PC-9 (cell line): ENCODE results near the gene BEND6. TPM values are rescaled to one million over a fixed set of nuclear protein-coding genes. Genes with fewer than 3 reads are reported as not detected.

Experiments used
- BruUV-seq: library from RNA; stranded (reverse); fragments of 400-500 nt; replicated peaks from 2 replicates; lab custom pipeline; 2021; lab: Mats Ljungman, UMichigan
- CTCF ChIA-PET: fragments of 300-600 bp; sonication (Branson Sonifier 250); formaldehyde crosslinking; loops from one replicate; lab custom pipeline; 2022; ENCODE audit warnings: antibody characterized with exemption; lab: Charles Lee
- POLR2A ChIA-PET: fragments of 300-600 bp; sonication (Branson Sonifier 250); formaldehyde crosslinking; loops from one replicate; lab custom pipeline; 2022; ENCODE audit warnings: antibody characterized with exemption; ENCODE audit not compliant: unreplicated experiment; lab: Charles Lee
- DNase-seq, 2 experiments: peaks; one replicate each; pipeline versions ENCODE4 v3.0.0 to v3.0.0-alpha.2; 2015 to 2022; ENCODE audit warnings: mixed read lengths in 1 of 2
- H2AFZ ChIP-seq: fragments of 200-600 bp; sonication (generic); 2 replicates; pipeline ENCODE4 v1.8.1; 2017; ENCODE audit warnings: antibody characterized with exemption
- H3F3A ChIP-seq: fragments of 200-600 bp; sonication (generic); 2 replicates; pipeline ENCODE4 v1.8.1; 2017; ENCODE audit warnings: antibody characterized with exemption, mild to moderate bottlenecking, low read depth; ENCODE audit not compliant: insufficient read depth
- H3K27ac ChIP-seq: fragments of 200-600 bp; sonication (generic); 2 replicates; pipeline ENCODE4 v1.6.1; 2016; ENCODE audit warnings: mixed run types
- H3K27me3 ChIP-seq: fragments of 200-600 bp; sonication (generic); 2 replicates; pipeline ENCODE4 v1.6.1; 2016; ENCODE audit warnings: low read depth, mixed run types; ENCODE audit not compliant: insufficient read depth
- H3K36me3 ChIP-seq: fragments of 200-600 bp; sonication (generic); 2 replicates; pipeline ENCODE4 v1.6.1; 2016; ENCODE audit warnings: low read depth, mixed run types
- H3K4me1 ChIP-seq: fragments of 200-600 bp; sonication (generic); replicated peaks from 2 replicates; pipeline ENCODE4 v1.6.1; 2016; ENCODE audit warnings: mixed run types; ENCODE audit not compliant: insufficient read depth
- H3K4me2 ChIP-seq: fragments of 200-600 bp; sonication (generic); 2 replicates; pipeline ENCODE4 v1.6.1; 2017; ENCODE audit warnings: mixed run types
- H3K4me3 ChIP-seq: fragments of 200-600 bp; sonication (generic); 2 replicates; pipeline ENCODE4 v1.6.1; 2016; ENCODE audit warnings: mixed run types
- H3K79me2 ChIP-seq: fragments of 200-600 bp; sonication (generic); 2 replicates; pipeline ENCODE4 v1.6.1; 2017; ENCODE audit warnings: low read depth, mixed run types
- H3K9me2 ChIP-seq: fragments of 200-600 bp; sonication (generic); 2 replicates; pipeline ENCODE4 v1.8.1; 2017; ENCODE audit warnings: mild to moderate bottlenecking; ENCODE audit not compliant: insufficient read depth
- H3K9me3 ChIP-seq: fragments of 200-600 bp; sonication (generic); 2 replicates; pipeline ENCODE4 v1.8.1; 2016; ENCODE audit warnings: low read depth; ENCODE audit not compliant: insufficient read depth
- H4K20me1 ChIP-seq: fragments of 200-600 bp; sonication (generic); 2 replicates; pipeline ENCODE4 v1.8.1; 2017; ENCODE audit not compliant: insufficient read depth
- CTCF ChIP-seq: fragments of 200-600 bp; sonication (generic); conservative IDR thresholded peaks from 2 replicates; pipeline ENCODE4 v1.6.1; 2017; ENCODE audit warnings: mixed run types, antibody characterized with exemption, mild to moderate bottlenecking, moderate library complexity
- EZH2 ChIP-seq: fragments of 200-600 bp; sonication (generic); IDR thresholded peaks from 2 replicates; pipeline ENCODE4 v1.8.0; 2017; ENCODE audit warnings: antibody characterized with exemption, low read depth
- intact Hi-C: fragments of 100-400 bp; cut with micrococcal nuclease; formaldehyde crosslinking; loops from one replicate; pipeline ENCODE4 v1.10.0; 2022; ENCODE audit not compliant: unreplicated experiment
- total RNA-seq: library from RNA; stranded (reverse); gene quantifications from 2 replicates; pipeline ENCODE4 v1.2.3, GENCODE V29; 2021

BEND6 gene
- total RNA-seq, 1 experiment from 2014 or later, result 5.7 TPM

- peaks cover 24% of the 10 kb centered on the region for H3K4me1 ChIP-seq
- no peak overlapping the region for H2AFZ ChIP-seq
- H4K20me1 ChIP-seq, result no peaks in the 10 kb centered on the region
- no peak for TF ChIP-seq CTCF
- no peak for TF ChIP-seq EZH2
- no peak overlapping the region for H3K4me2 ChIP-seq
- no peak overlapping the region for H3K27ac ChIP-seq
- H3K27me3 ChIP-seq, result no peaks in the 10 kb centered on the region
- intact Hi-C loops, result loop anchor here (10.0 kb wide), 1 partner anchor 268 kb away; the partner anchor contains the start of gene BAG2
- H3K79me2 ChIP-seq, result no peaks in the 10 kb centered on the region
- H3K36me3 ChIP-seq, result no peaks in the 10 kb centered on the region
- no peak for DNase-seq
- no peak overlapping the region for H3K4me3 ChIP-seq
- H3F3A ChIP-seq, result no peaks in the 10 kb centered on the region
- ChIA-PET CTCF (no interaction called here), POLR2A (no interaction called here)
- no peaks in the 10 kb centered on the region for H3K9me3 ChIP-seq
- H3K9me2 ChIP-seq, result no peaks in the 10 kb centered on the region
- no TSS peak for BruUV-seq
These were observed 48.2 kb upstream of the BEND6 start for GRCh38 chr6:56906752-56907151.

- H3K27ac ChIP-seq, result no peak overlapping the region
- no peaks in the 10 kb centered on the region for H3F3A ChIP-seq
- H2AFZ ChIP-seq, result no peak overlapping the region
- no peaks in the 10 kb centered on the region for H4K20me1 ChIP-seq
- no peaks in the 10 kb centered on the region for H3K79me2 ChIP-seq
- TF ChIP-seq CTCF (no peak), EZH2 (no peak)
- no peak for DNase-seq
- H3K9me2 ChIP-seq, result no peaks in the 10 kb centered on the region
- no peaks in the 10 kb centered on the region for H3K9me3 ChIP-seq
- ChIA-PET POLR2A (no interaction called here), CTCF (no interaction called here)
- no TSS peak for BruUV-seq
- H3K4me1 ChIP-seq, result peaks cover 29% of the 10 kb centered on the region
- H3K27me3 ChIP-seq, result no peaks in the 10 kb centered on the region
- no peak overlapping the region for H3K4me3 ChIP-seq
- H3K36me3 ChIP-seq, result no peaks in the 10 kb centered on the region
- no peak overlapping the region for H3K4me2 ChIP-seq
- intact Hi-C loops, result loop anchor here (10.0 kb wide), 1 partner anchor 265 kb away; the partner anchor contains the start of gene BAG2
These were observed 45.6 kb upstream of the BEND6 start for GRCh38 chr6:56909115-56909907.

- H3K9me3 ChIP-seq, result no peaks in the 10 kb centered on the region
- H3F3A ChIP-seq, result no peaks in the 10 kb centered on the region
- no peak overlapping the region for H3K4me2 ChIP-seq
- intact Hi-C loops, result loop anchor here (2.0 kb wide), 1 partner anchor 43 kb away; the partner anchor contains the start of gene BEND6
- no peaks in the 10 kb centered on the region for H4K20me1 ChIP-seq
- no peak overlapping the region for H2AFZ ChIP-seq
- TF ChIP-seq EZH2 (no peak), CTCF (no peak)
- H3K27ac ChIP-seq, result peak overlapping the region; percentile 17; the same call in 1 of the 2 replicates
- CTCF ChIA-PET, result interaction anchor here (1.0 to 1.1 kb wide), 2 partner anchors 9 to 413 kb away, joined by 3 read pairs; no protein-coding TSS in a partner anchor
- POLR2A ChIA-PET, result no interaction called here
- no peaks in the 10 kb centered on the region for H3K9me2 ChIP-seq
- H3K79me2 ChIP-seq, result no peaks in the 10 kb centered on the region
- H3K4me1 ChIP-seq, result peaks cover 20% of the 10 kb centered on the region
- H3K27me3 ChIP-seq, result no peaks in the 10 kb centered on the region
- H3K4me3 ChIP-seq, result no peak overlapping the region
- BruUV-seq, result no TSS peak
- DNase-seq, result peak; percentile 14 to 68
- no peaks in the 10 kb centered on the region for H3K36me3 ChIP-seq
These were observed 43.1 kb upstream of the BEND6 start for GRCh38 chr6:56911847-56912246.
